ENCODE measurements around the gene ANO2.

Gene ANO2

DNA sequence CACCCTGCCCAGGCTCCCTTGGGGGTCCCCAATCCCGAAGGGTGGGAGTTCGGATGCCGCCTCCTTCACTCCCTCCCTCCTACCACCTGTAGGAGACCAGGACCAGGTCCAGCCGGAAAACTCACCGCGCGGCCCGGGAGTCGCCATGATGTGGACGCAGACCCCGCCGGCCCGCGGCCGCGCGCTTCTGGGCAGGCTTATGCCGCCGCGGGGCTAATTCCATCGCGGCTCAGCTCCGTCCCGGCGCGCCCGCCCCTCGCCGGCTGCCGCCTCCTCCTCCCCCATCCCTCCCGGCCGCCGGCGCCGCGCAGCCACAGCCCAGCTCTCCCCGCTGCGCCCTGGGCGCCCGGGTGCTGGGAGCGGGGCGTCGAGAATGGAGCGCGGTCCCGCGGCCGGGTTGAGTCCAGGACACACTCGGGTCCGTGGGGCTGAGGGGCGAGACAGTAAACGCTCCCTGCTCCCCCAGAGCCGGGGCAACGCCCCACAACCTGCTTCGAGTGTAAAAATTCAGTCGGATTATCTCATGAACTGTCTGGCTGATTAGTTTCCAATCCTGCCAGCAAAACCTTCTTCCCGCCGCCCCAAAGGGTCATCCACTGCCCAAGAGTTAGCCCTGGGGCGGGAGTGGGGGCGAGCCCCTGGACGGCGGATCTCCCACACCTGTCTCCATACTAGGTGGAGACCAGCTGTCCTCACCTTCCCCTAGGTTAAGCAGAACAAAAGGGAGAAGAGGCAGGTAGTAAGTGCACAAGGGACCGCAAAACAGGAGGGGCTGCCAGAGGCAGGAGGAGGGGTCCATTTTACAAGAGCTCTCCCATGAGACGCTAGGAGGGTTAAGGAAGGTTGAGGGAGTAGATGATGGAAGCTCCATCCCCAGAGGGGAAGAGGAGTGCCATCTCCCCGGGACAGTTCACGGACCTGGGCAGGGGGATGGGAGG is at the start of gene ANO2:
Gene ANO2 (minus strand): TSS at position 189 of the 938 bp plus-strand sequence. CDS start 42 bp downstream, at position 147.
- no peak for DNase-seq (ENCODE audit: low read depth in 2 of 2)

DNA sequence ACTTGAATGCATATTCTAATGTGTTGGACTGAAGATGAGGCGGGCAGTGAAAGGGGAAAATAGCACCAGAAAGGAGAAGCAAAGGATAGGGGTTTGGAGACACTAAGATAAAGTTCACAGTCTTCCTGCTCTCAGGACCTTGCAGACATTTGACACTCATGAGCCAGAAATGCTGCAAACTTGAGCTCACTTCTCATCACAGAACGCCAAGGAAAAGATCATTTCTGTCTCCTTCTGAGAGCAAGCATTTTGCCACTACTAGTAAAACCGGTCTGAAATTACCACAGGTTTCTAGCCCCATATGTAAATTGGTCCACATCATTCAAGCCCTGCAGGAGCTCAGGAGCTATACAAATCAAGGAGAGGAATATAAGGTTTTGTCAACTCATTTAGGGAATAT is 44.6 kb upstream of the ANO2 start:
- DNase-seq (ENCODE audit: low read depth in 2 of 2): no peak

GRCh38 chr12:5988659-5989116 is 43.6 kb upstream of the ANO2 start:
- peak; percentile 60 to 66 for DNase-seq (ENCODE audit: low read depth in 2 of 2)

GRCh38 chr12:5988088-5988487 is 43.0 kb upstream of the ANO2 start:
- no peak for DNase-seq (ENCODE audit: low read depth in 2 of 2)

DNA sequence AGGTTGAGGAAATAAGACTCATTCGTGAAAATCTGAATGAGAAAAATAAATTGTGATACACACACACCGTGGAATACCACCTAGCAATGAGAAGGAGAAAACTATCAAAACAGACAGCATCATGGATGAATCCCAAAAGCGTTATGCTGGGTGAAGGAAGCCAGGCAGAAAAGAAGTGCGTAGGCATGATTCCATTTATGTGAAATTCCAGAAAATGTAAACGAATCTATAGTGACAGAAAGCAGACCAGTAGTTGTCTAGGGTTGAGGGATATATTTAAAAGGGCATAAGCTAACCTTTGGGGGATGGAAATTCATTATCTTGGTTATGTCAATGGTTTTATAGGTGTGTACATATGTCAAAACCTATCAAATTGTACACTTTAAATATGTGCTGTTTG is 42.5 kb upstream of the ANO2 start:
- no peak for DNase-seq (ENCODE audit: low read depth in 2 of 2)

DNA sequence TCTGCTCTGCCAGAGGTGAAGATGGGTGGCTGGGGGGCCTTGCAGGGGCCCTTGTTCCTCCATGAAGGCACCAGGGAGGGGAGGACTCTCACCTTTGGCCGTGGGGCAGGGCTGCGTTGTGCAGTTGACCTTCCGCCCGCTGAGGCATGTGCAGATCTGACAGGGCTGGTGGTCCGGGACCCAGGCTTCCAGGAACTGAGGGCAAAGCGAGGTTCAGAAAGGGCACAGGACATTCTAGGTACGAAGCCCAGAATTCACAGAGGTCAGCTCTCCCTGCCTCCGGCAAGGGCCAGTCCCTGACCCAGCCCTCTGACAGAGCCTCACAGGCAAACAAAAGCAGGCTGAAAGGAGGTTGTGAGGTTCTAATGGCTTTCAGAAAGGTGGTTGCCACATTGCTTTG is 40.4 kb upstream of the ANO2 start:
- DNase-seq (ENCODE audit: low read depth in 2 of 2): no peak

- DNase-seq (ENCODE audit: low read depth in 2 of 2): no peak
Observed at GRCh38 chr12:5984873-5985272, 39.8 kb upstream of the ANO2 start.

GRCh38 chr12:5982106-5982505 is 37.0 kb upstream of the ANO2 start:
- DNase-seq (ENCODE audit: low read depth in 2 of 2): no peak

DNA sequence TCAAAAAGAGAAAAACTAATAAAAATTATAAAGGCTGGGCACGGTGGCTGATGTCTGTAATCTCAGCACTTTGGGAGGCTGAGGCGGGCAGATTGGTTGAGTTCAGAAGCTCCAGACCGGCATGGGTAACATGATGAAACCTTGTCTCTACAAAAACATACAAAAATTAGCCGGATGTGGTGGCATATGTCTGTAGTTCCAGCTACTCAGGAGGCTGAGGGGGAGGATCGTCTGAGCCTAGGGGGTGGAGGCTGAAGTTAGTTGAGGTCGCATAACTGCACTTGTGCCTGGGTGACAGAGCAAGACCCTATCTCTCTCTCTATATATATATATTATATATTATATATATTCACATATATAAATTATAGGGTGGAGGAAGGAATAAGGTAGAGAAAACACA is 32.5 kb upstream of the ANO2 start:
- no peak for DNase-seq (ENCODE audit: low read depth in 2 of 2)

DNA sequence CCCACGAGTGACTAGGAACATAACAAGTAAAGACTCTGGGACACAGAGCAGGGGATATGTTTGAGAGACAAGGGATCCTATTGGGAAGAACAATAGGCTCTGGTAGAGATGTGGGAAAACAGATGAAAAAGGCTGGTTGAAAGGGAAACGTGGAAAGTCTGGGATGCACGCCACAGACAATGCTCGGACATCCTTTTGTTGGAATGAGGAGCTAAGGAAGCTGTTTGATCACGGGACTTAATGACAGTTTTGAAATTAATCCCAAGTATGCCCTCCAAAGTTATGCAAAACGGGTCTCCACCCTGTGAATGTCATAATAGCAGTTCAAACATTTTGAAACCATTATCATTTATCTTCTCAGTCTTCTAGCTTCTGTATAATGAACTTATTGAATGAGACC is 31.7 kb upstream of the ANO2 start:
- DNase-seq (ENCODE audit: low read depth in 2 of 2): no peak

GRCh38 chr12:5976196-5976595 is 31.1 kb upstream of the ANO2 start:
- no peak for DNase-seq (ENCODE audit: low read depth in 2 of 2)

DNA sequence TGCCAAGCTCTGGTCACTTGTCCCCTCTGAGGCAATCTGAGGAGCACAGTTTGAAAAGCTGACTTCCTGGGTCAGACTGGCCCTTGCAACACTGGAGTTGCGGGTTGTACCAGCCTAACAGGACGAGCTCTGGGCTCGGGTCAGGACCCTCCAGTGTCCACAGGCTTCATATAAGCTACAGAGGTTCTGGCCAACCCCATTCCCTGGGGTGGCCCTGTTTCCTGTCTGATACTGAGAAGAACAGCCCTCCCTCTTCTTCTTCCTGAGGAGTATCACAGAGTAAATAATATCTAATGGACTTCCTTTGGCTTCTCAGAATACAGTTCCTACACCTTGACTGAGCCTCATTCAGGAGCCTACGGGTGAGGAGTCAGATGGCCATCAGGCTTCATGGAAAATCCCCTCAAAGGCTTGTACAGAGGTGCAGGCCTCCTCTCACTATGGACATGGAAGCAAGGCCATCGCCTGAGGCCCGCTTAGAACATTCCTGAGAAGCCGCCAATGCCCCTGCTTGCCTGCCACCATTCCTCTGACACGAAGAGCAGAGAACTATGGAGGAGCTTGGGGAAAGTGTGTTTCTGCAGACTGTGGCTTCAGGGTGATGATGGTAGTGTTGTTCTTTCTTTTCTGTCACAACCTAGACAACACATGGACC is 28.5 kb upstream of the ANO2 start:
- no peak for DNase-seq (ENCODE audit: low read depth in 2 of 2)

DNA sequence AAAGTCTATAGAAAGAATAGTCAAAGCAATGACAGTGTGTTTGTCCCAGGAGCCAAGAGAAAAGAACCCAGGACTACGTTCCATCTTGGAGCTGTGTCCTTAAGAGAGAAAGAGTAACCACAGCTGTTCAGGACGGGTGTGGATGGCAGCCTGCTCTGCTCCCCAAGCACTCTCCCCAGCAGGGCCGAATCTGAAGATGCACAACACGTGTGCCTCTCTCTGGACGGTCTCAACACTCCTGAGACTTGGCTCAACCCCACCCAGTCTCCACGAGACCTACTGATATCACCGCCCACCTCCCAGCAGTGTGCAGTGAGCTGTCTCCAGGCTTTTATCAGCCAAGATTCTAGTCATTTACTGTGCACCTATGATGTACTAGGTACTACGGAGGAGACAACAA is 27.3 kb upstream of the ANO2 start:
- DNase-seq (ENCODE audit: low read depth in 2 of 2): no peak

DNA sequence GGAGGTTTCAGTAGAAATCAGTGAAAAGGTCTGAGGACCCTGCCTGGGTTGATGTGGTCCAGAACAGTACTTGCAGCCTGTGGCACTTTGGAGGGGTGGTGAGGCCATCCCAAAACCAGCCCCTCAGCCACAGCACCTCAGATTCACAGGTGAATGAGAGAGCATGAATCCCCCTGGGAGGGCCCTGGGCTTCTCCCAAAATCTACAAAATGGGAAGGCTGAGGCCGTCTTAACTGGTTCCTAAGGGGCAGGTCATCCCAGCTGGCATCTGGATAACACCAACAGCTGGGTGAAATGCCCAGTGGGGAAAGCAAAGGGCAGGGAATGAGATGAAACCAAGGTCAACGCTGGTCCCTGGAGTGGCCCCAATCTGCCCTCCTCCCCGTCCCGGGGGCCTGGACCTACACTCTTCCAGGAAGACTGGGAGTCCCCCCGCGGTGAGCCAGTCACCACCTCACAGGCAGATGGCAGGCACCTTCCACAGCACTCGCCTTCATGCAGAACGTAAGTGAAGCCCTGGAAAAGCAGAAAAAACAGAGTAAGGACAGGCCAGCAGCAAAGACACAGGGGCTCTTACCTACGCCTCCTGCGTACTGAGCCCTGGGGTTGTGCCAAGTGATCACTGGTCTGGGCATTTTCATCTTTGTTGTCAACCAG is 26.3 kb upstream of the ANO2 start:
- no peak for DNase-seq (ENCODE audit: low read depth in 2 of 2)

GRCh38 chr12:5969974-5970690 is 25.1 kb upstream of the ANO2 start:
- no peak for DNase-seq (ENCODE audit: low read depth in 2 of 2)

DNA sequence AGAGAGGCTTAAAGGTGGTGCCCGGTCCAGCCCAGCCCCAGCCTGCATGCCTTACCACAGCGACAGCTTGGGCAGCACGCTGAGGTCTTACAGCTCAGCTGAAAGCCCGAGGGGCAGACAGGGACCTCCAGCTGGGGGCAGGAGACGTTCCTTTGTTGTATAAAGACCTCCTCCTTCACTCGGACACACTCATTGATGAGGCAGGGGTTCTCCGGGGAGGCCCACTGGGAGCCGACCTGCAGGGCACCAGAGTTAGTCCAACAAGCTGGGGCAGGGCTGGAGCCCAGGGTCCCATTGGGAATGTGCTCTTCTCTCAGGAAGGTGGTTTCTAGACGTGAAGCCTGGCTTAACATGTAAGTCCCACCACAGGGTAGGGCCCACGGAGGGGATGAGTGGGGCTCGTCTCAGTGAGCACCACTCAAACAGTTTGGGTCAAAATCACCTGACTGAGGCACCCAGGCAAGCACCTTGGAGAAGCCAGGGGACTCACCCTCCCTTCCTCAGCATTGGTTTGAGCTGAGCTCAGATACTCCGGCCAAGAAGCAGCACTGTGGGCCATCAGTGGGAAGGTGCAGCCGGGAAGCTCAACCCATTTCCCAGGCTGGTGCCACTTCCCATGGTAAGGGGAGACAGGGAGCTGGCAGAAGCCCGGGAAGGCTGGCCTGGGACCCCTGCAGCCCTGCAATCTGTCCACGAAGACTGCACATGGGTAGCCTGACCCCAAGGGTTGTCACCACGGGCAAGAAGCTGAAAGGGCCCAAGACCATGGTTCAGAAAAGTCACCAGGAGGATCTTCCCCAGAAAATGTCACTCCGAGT is 24.3 kb upstream of the ANO2 start:
- no peak for DNase-seq (ENCODE audit: low read depth in 2 of 2)

DNA sequence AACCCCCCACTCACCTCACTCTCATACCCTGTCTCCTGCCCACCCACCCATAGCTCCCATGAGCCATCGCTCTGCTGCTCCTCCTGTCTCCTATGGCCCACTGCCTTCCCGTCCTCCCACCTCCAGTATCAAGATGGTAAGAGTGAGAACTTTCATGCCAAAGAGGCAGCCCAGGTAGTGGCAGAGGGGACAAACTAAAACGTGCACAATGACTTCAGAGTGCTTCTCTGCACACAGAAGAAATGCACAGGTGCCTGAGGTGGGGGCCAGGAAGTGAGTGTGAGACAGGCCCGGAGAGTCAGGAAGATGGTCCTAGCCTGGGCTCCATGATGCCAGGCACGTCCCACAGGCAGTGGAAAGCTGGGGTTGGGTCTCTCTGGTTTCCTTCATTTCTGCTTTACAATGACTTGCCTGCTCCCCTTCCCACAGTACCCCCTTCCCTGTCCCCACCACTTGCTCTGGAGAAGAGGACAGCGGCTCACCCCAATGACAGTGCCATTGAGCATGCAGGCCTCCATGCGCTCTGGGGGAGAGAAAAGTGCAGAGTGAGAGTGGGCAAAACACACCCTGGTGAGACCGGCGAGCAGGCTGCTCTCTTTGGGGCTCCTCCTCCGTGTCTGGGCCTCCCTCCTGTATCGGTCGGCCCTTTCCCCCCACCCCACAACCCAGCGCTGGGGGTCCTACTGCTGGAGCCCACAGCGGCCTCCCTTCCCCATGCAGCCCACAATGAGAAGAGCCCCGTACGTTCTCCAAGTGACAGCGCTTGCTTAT is 22.8 kb upstream of the ANO2 start:
- DNase-seq (ENCODE audit: low read depth in 2 of 2): no peak

DNA sequence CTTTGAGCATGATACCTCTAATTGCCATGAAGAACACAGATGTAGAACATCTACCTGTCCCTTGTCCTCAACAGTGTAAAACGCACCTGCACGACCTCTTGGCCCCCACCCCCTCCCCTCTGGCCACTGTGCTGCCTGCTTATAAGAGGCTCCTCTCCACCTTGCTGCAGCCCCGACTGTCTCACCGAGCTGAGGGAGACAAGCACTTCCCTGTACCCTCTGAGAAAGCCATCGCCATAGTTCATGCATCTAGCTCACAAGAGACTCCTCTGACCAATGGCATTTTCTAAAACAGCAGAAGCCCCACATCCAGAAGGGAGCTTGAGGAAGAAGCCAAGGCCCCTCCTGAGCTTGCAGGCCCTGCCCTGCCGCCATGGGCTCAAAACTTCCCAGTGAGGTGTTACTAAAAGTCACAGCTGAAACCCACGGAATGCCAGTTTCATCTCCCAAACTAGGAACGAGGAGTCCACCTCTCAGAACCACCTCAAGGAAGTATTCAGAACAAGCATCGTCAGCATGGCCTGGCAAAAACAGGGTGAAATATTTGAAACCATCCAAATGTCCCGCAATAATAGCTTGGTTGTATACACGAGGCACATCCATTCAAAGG is 21.5 kb upstream of the ANO2 start:
- no peak for DNase-seq (ENCODE audit: low read depth in 2 of 2)

GRCh38 chr12:5965950-5966383 is 20.9 kb upstream of the ANO2 start:
- peak; percentile 28 to 49 for DNase-seq (ENCODE audit: low read depth in 2 of 2)

Measured in stimulated activated CD4-positive, alpha-beta T cell treated with anti-CD3 and anti-CD28 coated beads, Interleukin-4, amount 100 ng/mL, for 48 hours (primary cell).